HepG2 (cell line): ENCODE measurements around the gene CLDN15.

Experiments
- BCL6 ChIP-seq: IDR thresholded peaks from 2 replicates; pipeline ENCODE4 v1.6.1; 2016; ENCODE audit warnings: missing genetic modification reagents, missing compliant biosample characterization
- CTCF ChIP-seq: sonication (generic); formaldehyde crosslinking; IDR thresholded peaks from 2 replicates; pipeline ENCODE4 v1.5.0; 2020; ENCODE audit warnings: mild to moderate bottlenecking, missing genetic modification reagents, moderate library complexity
- NR1H2 ChIP-seq: sonication (generic); formaldehyde crosslinking; IDR thresholded peaks from 2 replicates; pipeline ENCODE4 v1.8.1; 2022; ENCODE audit warnings: low read depth, missing genetic modification reagents, borderline replicate concordance

GRCh38 chr7:101258243-101258731 lies 20.7 kb upstream of the CLDN15 start:
- TF ChIP-seq NR1H2 (no peak), CTCF (no peak), BCL6 (CRISPR knock-in tag) (no peak)
